Stimulated activated CD8-positive, alpha-beta memory T cell treated with anti-CD3 and anti-CD28 coated beads, Interleukin-15, amount 100 ng/mL, for 4 hours (primary cell): Measurements from ENCODE around the gene ZNF81.
"Not testable (repeated sequence)": the region's sequence is repeated elsewhere in the genome, so short reads cannot be mapped to it uniquely, and the experiment has no call there.

ENCODE experiments used
- DNase-seq, 2 donors: peaks; one replicate each; pipeline ENCODE4 v3.0.0-alpha.2; 2020; ENCODE audit warnings: low read depth in 2 of 2

Gene ZNF81

GRCh38 chrX:47844117-47844516, 7.4 kb downstream of the ZNF81 start:
- DNase-seq = no peak

DNA sequence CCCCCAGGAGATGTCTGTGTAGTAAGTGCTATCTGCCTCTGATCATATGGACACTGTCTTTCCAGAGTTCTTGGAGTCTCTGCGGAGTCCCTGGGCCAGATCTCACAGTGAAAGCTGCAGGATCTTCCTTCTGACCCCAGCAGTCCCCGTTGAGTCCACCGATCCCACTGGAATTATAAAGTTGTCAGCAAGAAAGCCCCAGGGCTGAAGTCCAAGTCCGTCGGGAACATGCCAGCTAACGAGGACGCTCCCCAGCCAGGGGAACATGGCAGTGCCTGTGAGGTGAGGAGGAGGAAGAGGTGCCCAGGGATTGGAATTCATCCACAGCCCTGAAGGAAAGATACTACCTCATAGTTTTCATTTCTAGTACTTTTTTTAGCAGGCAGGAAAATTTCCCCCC, 9.3 kb downstream of the ZNF81 start:
- no peak for DNase-seq

DNA sequence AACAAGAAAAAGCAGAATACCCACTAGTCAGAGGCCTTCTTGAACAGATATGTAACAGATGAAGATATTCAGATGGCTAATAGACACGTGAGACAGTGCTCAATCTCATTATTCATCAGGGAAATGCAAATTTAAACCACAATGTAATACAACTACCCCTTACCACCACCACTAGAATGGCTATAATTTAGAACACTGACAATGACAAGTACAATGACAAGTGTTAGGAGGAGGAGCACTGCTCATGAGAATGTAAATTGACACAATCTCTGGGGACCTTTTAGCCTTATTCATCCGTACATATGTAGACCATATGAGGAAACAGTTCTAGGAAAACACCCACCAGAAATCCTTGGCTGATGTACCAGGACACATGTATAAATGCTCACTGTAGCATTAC, 13.1 kb downstream of the ZNF81 start:
- DNase-seq = no peak

- DNase-seq = not testable (repeated sequence)
These were observed 13.7 kb downstream of the ZNF81 start for GRCh38 chrX:47850389-47850788.

DNA sequence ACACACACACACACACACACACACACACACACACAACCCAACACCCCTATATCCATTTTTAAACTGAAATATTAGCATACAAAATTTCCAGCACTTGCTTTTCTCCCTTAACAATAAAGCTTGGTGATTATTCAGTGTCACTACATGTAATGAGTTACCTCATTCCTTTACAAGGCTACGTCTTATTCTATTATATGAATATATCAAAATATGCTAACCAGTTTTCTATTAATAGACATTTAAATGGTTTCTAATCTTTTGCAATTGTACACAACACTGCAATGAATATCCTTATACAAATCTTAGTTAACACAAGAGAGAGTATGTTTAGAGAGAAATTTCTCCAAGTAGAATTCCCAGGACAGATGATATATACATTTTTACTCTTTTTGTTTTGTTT, 14.2 kb downstream of the ZNF81 start:
- DNase-seq = no peak

- no peak for DNase-seq
These were observed 17.8 kb downstream of the ZNF81 start for GRCh38 chrX:47854474-47854873.

GRCh38 chrX:47859686-47860085, 23.0 kb downstream of the ZNF81 start:
- DNase-seq = no peak

- no peak for DNase-seq
These were observed 26.0 kb downstream of the ZNF81 start for GRCh38 chrX:47862680-47863079.

DNA sequence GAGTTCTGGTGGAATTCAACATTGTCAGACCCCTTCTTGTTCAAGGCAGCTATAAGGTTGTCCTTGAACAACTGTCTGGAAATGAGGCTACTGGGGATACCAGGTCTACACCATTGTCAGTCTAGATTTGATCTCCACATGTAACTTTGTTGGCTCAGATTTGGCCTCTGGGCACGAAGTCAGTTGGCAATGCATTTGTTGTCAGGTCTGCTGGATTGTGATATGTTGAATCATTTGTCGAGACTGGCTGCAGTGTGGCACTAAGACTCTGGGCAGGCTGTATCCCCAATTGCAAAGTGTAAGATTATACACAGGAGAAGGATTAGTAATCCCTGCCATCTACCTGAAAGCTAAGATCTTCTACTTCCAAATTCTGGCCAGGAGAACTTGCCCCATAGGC, 26.5 kb downstream of the ZNF81 start:
- DNase-seq = no peak

- DNase-seq = no peak
These were observed 27.6 kb downstream of the ZNF81 start for GRCh38 chrX:47864300-47864699.

GRCh38 chrX:47864785-47865184, 28.1 kb downstream of the ZNF81 start:
- DNase-seq = no peak

GRCh38 chrX:47873123-47873522, 36.4 kb downstream of the ZNF81 start:
- no peak for DNase-seq

GRCh38 chrX:47877327-47877726, 40.6 kb downstream of the ZNF81 start:
- DNase-seq = no peak

DNA sequence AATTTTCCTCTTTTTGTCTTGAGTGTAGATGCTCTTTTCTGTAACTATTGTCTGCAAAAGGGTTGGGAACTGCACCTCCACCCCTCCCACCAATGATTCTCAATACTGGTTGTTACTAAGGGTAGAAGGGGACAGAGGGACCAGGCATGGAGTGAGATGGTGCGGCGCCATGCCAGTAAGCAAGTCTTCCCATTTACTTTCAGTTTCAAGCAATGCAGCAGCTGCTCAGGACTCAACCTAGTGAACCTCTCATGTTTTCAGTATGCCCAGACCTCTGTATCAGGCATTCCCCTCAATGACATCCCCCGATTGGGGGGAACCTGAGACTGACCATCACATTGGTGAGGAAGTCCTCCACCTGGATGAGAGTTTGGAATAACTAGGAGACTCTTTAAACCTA, 41.5 kb downstream of the ZNF81 start:
- no peak for DNase-seq

- no peak for DNase-seq
These were observed 42.8 kb downstream of the ZNF81 start for GRCh38 chrX:47879463-47879862.

- no peak for DNase-seq
These were observed 44.2 kb downstream of the ZNF81 start for GRCh38 chrX:47880927-47881326.

- no peak for DNase-seq
These were observed 48.8 kb downstream of the ZNF81 start for GRCh38 chrX:47885501-47885900.

- no peak for DNase-seq
These were observed 61.3 kb downstream of the ZNF81 start for GRCh38 chrX:47898024-47898423.

- DNase-seq = no peak
These were observed 64.1 kb downstream of the ZNF81 start for GRCh38 chrX:47900833-47901232.

DNA sequence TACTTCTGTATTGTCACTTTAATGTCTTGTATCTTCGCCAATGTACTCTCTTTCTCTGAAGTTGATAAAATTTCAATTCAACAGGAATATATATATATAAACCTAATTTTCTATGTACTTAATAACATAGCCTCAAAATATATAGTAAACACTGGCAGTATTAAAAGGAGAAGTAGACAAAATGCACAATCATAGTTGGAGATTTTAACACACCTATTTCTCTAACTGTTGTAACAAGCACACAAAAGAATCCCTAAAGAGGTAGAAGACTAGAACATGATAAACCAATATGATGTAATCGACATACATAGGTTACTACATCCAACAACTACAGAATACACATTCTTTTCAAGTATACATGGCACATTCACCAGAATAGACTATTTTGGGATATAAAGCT, 65.5 kb downstream of the ZNF81 start:
- no peak for DNase-seq

- DNase-seq = no peak
These were observed 79.3 kb downstream of the ZNF81 start for GRCh38 chrX:47915886-47916493.

- no peak for DNase-seq
These were observed 81.6 kb downstream of the ZNF81 start for GRCh38 chrX:47918274-47918673.

DNA sequence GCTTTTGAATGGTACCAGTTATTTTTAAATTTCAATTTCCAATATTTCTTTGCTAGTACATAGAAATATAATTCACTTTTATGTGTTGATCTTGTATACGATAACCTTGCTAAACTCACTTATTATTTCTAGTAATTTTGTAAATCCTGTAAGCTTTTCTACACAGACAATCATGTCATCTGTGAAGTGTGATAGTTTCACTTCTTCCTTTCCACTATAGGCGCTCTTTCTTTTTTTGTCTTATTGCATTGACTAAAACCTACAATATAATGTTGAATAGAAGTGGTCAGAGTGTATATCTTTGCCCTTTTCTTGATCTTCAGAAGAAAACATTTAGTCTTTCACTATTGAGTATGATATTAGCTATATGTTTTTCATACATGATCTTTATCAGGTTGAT, 90.5 kb downstream of the ZNF81 start:
- no peak for DNase-seq

GRCh38 chrX:47931970-47932369, 95.3 kb downstream of the ZNF81 start:
- DNase-seq = not testable (repeated sequence)
